GM23248 (cell line): ENCODE data around the gene PNMT.

Experiments used
- EZH2 ChIP-seq: fragments of 200-600 bp; sonication (generic); IDR thresholded peaks from 2 replicates; pipeline ENCODE4 v1.6.1; 2018; ENCODE audit warnings: antibody characterized with exemption, mild to moderate bottlenecking; ENCODE audit not compliant: insufficient read depth, poor library complexity, severe bottlenecking
- EZH2phosphoT487 ChIP-seq: fragments of 200-600 bp; sonication (generic); IDR thresholded peaks from 2 replicates; pipeline ENCODE4 v1.6.1; 2018; ENCODE audit warnings: antibody characterized with exemption, moderate library complexity, mild to moderate bottlenecking, low read depth; ENCODE audit not compliant: insufficient read depth

- TF ChIP-seq EZH2 (no peak), EZH2phosphoT487 (no peak)
These were observed 43.9 kb upstream of the PNMT start for GRCh38 chr17:39624313-39624712.
